ENCODE measurements around the gene ERBB4.

The ERBB4 gene

DNA sequence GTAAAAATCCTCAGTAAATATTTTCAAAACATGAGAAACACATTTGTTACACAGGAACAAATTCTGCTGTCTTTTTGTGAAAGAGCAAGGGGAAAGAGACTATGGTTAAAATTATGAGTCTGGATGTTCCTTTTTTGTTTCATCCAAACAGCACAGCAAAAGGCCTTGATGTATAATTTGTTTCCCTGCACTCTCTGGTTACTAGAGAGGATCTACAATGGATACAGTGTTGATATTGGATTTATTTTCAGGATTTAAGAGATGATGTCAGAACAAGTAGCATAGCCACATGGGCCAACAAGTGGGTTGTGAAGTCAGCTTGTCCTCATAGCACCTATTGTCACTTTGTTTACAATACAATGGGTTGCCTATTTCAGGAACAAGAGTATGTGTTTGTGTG lies 11.3 kb upstream of the ERBB4 start:
- no peaks in the 10 kb centered on the region for H4K20me1 ChIP-seq (ENCODE audit: insufficient read depth)
- no peak overlapping the region for H3K27ac ChIP-seq

GRCh38 chr2:212549463-212549862 lies 10.9 kb upstream of the ERBB4 start:
- H3K4me2 ChIP-seq = no peak overlapping the region
- H3K36me3 ChIP-seq (ENCODE audit: insufficient read depth) = no peaks in the 10 kb centered on the region
- no peak overlapping the region for H2AFZ ChIP-seq (ENCODE audit: low read depth)
- H3K27ac ChIP-seq = no peak overlapping the region
- H4K20me1 ChIP-seq (ENCODE audit: insufficient read depth) = no peaks in the 10 kb centered on the region
- H3K4me3 ChIP-seq (IDR thresholded peaks at IDR 0.05; ENCODE audit: insufficient read depth, low read depth, low read length) = no peak overlapping the region
- no peak for TF ChIP-seq CTCF (conservative IDR thresholded peaks at IDR 0.05; ENCODE audit: low read depth, low read length)
- no peaks in the 10 kb centered on the region for H3K4me1 ChIP-seq (ENCODE audit: low read depth, poor library complexity, severe bottlenecking)
- H3K9ac ChIP-seq = no peak overlapping the region
- H3K27me3 ChIP-seq (ENCODE audit: insufficient read depth, low read depth) = no peaks in the 10 kb centered on the region
- H3K79me2 ChIP-seq (ENCODE audit: insufficient read depth, low read depth) = no peaks in the 10 kb centered on the region

More for the DNA sequence above, 11.3 kb upstream of the ERBB4 start:
- H3K36me3 ChIP-seq (ENCODE audit: insufficient read depth) = no peaks in the 10 kb centered on the region
- H3K4me3 ChIP-seq (IDR thresholded peaks at IDR 0.05; ENCODE audit: insufficient read depth, low read depth, low read length) = no peak overlapping the region
- no peak overlapping the region for H3K4me2 ChIP-seq
- no peak overlapping the region for H2AFZ ChIP-seq (ENCODE audit: low read depth)
- H3K27me3 ChIP-seq (ENCODE audit: insufficient read depth, low read depth) = no peaks in the 10 kb centered on the region
- no peak for TF ChIP-seq CTCF (conservative IDR thresholded peaks at IDR 0.05; ENCODE audit: low read depth, low read length)
- H3K4me1 ChIP-seq (ENCODE audit: low read depth, poor library complexity, severe bottlenecking) = no peaks in the 10 kb centered on the region
- H3K79me2 ChIP-seq (ENCODE audit: insufficient read depth, low read depth) = no peaks in the 10 kb centered on the region
- H3K9ac ChIP-seq = no peak overlapping the region

DNA sequence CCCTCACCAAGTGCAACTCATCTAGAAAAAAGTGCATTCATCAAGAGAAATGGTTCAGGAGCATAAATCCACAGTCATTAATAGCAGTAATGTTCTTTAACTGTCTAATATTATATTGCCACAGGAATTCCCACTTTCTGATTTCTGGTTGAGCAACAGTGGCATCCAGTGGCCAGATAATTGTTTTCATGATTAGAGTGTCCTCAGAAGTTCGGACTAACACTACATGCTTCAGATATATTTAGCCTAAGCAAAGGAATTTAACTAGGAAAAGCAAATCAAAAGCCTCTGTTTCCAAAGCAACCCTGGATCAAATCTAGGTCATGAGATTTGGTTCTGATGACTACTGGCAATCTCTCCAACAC lies 9.8 kb upstream of the ERBB4 start:
- H2AFZ ChIP-seq (ENCODE audit: low read depth) = no peak overlapping the region
- no peaks in the 10 kb centered on the region for H3K79me2 ChIP-seq (ENCODE audit: insufficient read depth, low read depth)
- no peaks in the 10 kb centered on the region for H3K36me3 ChIP-seq (ENCODE audit: insufficient read depth)
- no peak overlapping the region for H3K4me2 ChIP-seq
- H3K9ac ChIP-seq = no peak overlapping the region
- H3K27me3 ChIP-seq (ENCODE audit: insufficient read depth, low read depth) = no peaks in the 10 kb centered on the region
- no peak overlapping the region for H3K27ac ChIP-seq
- no peaks in the 10 kb centered on the region for H4K20me1 ChIP-seq (ENCODE audit: insufficient read depth)
- 0 out of 2 replicates have a peak, but pooled peaks have one; percentile 32 for TF ChIP-seq CTCF (conservative IDR thresholded peaks at IDR 0.05; ENCODE audit: low read depth, low read length)
- H3K4me1 ChIP-seq (ENCODE audit: low read depth, poor library complexity, severe bottlenecking) = no peaks in the 10 kb centered on the region
- H3K4me3 ChIP-seq (IDR thresholded peaks at IDR 0.05; ENCODE audit: insufficient read depth, low read depth, low read length) = no peak overlapping the region

DNA sequence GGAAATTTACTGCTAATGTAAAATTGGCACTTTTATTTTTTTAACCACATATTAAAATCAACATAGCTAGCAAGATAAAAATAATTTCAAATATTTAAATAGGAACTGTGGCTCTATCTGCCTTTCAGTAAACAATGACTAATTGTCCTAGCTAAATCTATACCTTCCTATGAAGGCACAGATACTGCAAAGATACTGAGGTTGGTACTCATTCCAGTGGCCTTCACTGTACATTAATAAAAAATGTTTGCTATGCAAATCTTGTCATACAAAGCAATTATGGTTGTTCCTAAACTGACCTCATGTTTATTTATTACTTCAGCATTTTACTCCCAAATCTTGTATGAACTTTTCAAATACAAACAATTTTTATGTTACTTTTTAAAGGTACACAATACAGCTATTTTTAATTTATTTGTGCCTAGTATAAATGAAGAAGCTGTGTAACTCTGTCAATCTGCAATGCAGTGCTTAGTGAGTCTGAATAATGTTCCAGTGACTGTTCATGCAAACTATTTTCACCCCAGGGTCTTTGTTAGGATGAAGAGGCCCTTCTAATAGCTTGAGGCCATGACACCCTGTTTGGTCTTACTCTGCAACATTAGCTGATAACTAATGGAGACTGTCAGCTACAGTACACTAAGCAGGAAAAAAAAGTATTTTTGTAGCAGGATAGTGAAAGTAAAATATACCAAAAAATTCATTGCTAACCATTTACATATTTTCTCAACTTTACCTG lies 9.3 kb upstream of the ERBB4 start:
- no peak for TF ChIP-seq CTCF (conservative IDR thresholded peaks at IDR 0.05; ENCODE audit: low read depth, low read length)
- Histone ChIP-seq H3K27me3 (ENCODE audit: insufficient read depth, low read depth) (no peaks in the 10 kb centered on the region), H3K4me1 (ENCODE audit: low read depth, poor library complexity, severe bottlenecking) (no peaks in the 10 kb centered on the region), H4K20me1 (ENCODE audit: insufficient read depth) (no peaks in the 10 kb centered on the region), H3K79me2 (ENCODE audit: insufficient read depth, low read depth) (no peaks in the 10 kb centered on the region), H3K4me2 (no peak overlapping the region), H3K9ac (no peak overlapping the region), H3K36me3 (ENCODE audit: insufficient read depth) (no peaks in the 10 kb centered on the region), H3K4me3 (IDR thresholded peaks at IDR 0.05; ENCODE audit: insufficient read depth, low read depth, low read length) (no peak overlapping the region), H2AFZ (ENCODE audit: low read depth) (no peak overlapping the region), H3K27ac (no peak overlapping the region)

All from KMS-11 (cell line).